OCI-LY3 (cell line): ENCODE data around the gene SLC35F3.

Source experiments
- EZH2phosphoT487 ChIP-seq: fragments of 200-600 bp; shearing (Covaris generic); IDR thresholded peaks from 2 replicates; pipeline ENCODE4 v1.6.1; 2018; ENCODE audit warnings: antibody characterized with exemption, mixed run types, low read depth
- TF ChIP-seq, protein P1 (sequence below): fragments of 200-600, 300-600 bp; sonication (generic); IDR thresholded peaks from 2 replicates; pipeline ENCODE4 v1.5.1; 2014; ENCODE audit warnings: antibody characterized with exemption, low read length, low read depth

DNA sequence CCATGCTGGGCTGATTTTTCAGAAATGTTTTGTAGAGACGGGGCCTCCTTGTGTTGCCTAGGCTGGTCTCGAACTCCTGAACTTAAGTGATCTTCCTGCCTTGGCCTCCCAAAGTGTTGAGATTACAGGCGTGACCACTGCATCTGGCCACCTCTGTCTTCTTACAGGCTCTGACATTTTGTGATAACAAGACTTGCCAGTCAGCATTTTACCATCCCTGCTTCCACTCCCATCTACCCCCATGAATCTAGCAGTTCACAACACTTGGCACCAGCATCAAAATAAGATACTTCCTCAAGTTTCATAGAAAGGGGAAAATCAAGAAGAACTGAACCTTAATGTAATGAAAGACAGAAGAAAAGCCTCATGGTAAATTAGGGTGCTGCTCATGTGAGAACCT, 32.4 kb downstream of the SLC35F3 start:
- TF ChIP-seq, protein P1, sequence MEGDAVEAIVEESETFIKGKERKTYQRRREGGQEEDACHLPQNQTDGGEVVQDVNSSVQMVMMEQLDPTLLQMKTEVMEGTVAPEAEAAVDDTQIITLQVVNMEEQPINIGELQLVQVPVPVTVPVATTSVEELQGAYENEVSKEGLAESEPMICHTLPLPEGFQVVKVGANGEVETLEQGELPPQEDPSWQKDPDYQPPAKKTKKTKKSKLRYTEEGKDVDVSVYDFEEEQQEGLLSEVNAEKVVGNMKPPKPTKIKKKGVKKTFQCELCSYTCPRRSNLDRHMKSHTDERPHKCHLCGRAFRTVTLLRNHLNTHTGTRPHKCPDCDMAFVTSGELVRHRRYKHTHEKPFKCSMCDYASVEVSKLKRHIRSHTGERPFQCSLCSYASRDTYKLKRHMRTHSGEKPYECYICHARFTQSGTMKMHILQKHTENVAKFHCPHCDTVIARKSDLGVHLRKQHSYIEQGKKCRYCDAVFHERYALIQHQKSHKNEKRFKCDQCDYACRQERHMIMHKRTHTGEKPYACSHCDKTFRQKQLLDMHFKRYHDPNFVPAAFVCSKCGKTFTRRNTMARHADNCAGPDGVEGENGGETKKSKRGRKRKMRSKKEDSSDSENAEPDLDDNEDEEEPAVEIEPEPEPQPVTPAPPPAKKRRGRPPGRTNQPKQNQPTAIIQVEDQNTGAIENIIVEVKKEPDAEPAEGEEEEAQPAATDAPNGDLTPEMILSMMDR: no peak
- TF ChIP-seq EZH2phosphoT487: no peak
